Measurements from ENCODE around the gene PDF.

DNA sequence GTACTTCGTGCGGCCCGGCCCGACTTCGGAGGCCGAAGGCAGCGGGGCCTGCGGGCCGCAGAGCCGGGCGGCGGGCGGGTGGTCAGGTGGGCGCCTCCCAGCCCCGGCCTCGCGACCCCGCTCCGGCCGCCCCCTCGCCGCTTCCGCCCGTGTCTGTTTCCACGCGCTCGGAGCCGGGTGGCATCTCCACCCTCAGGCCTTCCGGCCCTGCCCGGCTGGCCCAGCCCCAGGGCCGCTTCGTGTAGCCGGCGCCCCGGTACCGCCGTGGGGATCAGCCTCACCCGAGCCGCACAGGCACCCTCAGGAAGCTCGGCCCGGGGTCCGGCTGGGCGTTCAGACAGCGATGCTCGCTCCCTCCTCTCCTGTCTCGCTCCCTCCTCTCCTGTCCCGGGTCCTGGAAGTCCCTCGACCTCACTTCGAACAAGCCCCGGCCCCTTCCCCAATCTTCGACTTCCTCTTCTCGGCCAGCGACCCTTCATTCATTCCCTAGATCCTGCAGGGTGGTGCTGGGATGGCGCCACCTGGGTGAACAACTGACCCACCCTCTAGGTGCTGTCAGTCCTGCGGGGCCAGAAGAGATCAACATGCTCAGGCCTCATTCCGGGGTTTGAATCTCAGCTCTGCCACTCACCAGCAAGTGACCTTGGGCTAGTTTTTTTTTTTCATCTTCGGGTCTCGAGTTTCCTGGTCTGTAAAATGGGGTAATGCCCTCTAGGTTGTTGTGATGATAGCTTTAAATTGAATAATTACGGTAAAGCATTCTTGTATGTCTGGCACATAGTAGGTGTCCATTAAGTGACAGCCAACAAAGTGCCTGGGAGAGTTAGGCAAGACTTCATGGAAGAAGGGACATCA lies 18.6 kb downstream of the PDF start:
- TF ChIP-seq, protein P1, sequence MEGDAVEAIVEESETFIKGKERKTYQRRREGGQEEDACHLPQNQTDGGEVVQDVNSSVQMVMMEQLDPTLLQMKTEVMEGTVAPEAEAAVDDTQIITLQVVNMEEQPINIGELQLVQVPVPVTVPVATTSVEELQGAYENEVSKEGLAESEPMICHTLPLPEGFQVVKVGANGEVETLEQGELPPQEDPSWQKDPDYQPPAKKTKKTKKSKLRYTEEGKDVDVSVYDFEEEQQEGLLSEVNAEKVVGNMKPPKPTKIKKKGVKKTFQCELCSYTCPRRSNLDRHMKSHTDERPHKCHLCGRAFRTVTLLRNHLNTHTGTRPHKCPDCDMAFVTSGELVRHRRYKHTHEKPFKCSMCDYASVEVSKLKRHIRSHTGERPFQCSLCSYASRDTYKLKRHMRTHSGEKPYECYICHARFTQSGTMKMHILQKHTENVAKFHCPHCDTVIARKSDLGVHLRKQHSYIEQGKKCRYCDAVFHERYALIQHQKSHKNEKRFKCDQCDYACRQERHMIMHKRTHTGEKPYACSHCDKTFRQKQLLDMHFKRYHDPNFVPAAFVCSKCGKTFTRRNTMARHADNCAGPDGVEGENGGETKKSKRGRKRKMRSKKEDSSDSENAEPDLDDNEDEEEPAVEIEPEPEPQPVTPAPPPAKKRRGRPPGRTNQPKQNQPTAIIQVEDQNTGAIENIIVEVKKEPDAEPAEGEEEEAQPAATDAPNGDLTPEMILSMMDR (conservative IDR thresholded peaks at IDR 0.05; ENCODE audit: low read length): peak; percentile 66
- TF ChIP-seq EZH2phosphoT487 (IDR thresholded peaks at IDR 0.05; ENCODE audit: borderline replicate concordance, low read depth, low read length): no peak

All from OCI-LY7 (cell line).